Mononuclear cell (primary cell): Measurements from ENCODE around the gene TSPAN13. TPM values are rescaled to one million over a fixed set of nuclear protein-coding genes. Genes with fewer than 3 reads are reported as not detected.

Experiments used
- total RNA-seq: library from RNA; depleted of rRNA; stranded (reverse); fragments of >200 nt; gene quantifications from one replicate; pipeline ENCODE4 v1.2.3, GENCODE V29; 2012

TSPAN13 gene
- total RNA-seq, 1 donor = 5.0 TPM

Other genes with a start within 250 kb of the TSPAN13 start
- not detected for gene LRRC72, start 226.9 kb upstream of the TSPAN13 start, total RNA-seq
- gene ANKMY2, start 108.0 kb upstream of the TSPAN13 start, total RNA-seq = 6.7 TPM
- 21.3 TPM for gene BZW2, start 107.6 kb upstream of the TSPAN13 start, total RNA-seq
- not detected for gene AGR2, start 51.2 kb downstream of the TSPAN13 start, total RNA-seq
- gene AGR3, start 128.2 kb downstream of the TSPAN13 start, total RNA-seq = not detected